K562 (cell line): Measurements from ENCODE around the gene TMEM222. TPM values are rescaled to one million over a fixed set of nuclear protein-coding genes. Genes with fewer than 3 reads are reported as not detected.

Experiments used
- BRF1 ChIP-seq: IDR thresholded peaks from 3 replicates; pipeline ENCODE4 v1.6.1; 2011; ENCODE audit warnings: borderline replicate concordance, mild to moderate bottlenecking; ENCODE audit not compliant: insufficient read length; ENCODE audit errors: extremely low read depth
- CBX5 ChIP-seq: IDR thresholded peaks from 2 replicates; pipeline ENCODE4 v1.6.1; 2014; ENCODE audit warnings: low read depth, borderline replicate concordance
- CREB1 ChIP-seq, 2 experiments: sonication (generic) in 1 of 2; formaldehyde crosslinking in 1 of 2; IDR thresholded peaks; 2 replicates each; pipeline versions ENCODE4 v1.6.1 to v1.8.0; 2012 to 2022; ENCODE audit warnings: inconsistent platforms in 1 of 2, mild to moderate bottlenecking in 1 of 2, missing genetic modification reagents in 1 of 2, moderate library complexity in 1 of 2
- EGR1 ChIP-seq: fragments of 450-650 bp; conservative IDR thresholded peaks from 2 replicates; pipeline ENCODE4 v1.6.1; 2017; ENCODE audit warnings: mild to moderate bottlenecking
- GTF2E2 ChIP-seq: fragments of 200-800 bp; sonication (Bioruptor generic); IDR thresholded peaks from 2 replicates; pipeline ENCODE4 v1.6.1; 2016; ENCODE audit warnings: missing genetic modification characterization, missing compliant biosample characterization
- KAT7 ChIP-seq: sonication (generic); formaldehyde crosslinking; IDR thresholded peaks from 2 replicates; pipeline ENCODE4 v1.8.0; 2022; ENCODE audit warnings: missing genetic modification reagents, mild to moderate bottlenecking, borderline replicate concordance
- PATZ1 ChIP-seq: fragments of 250-450 bp; sonication (Bioruptor Pico); IDR thresholded peaks from 2 replicates; pipeline ENCODE4 v1.5.0; 2020; ENCODE audit warnings: mild to moderate bottlenecking, borderline replicate concordance
- PRDM10 ChIP-seq: fragments of 450-650 bp; IDR thresholded peaks from 2 replicates; pipeline ENCODE4 v1.6.1; 2018; ENCODE audit not compliant: partially characterized antibody
- PTTG1 ChIP-seq: fragments of 450-650 bp; IDR thresholded peaks from 2 replicates; pipeline ENCODE4 v1.6.1; 2016; ENCODE audit warnings: low read depth, mild to moderate bottlenecking, missing genetic modification characterization, missing compliant biosample characterization
- STAT5B ChIP-seq: fragments of 250-450 bp; sonication (Bioruptor Pico); IDR thresholded peaks from 2 replicates; pipeline ENCODE4 v1.8.0; 2021; ENCODE audit warnings: mild to moderate bottlenecking, inconsistent platforms
- TARDBP ChIP-seq: fragments of 450-650 bp; IDR thresholded peaks from 2 replicates; pipeline ENCODE4 v1.6.1; 2016
- TCF15 ChIP-seq: fragments of 250-450 bp; sonication (Bioruptor Pico); IDR thresholded peaks from 2 replicates; pipeline ENCODE4 v1.8.0; 2022; ENCODE audit warnings: moderate library complexity, mild to moderate bottlenecking, inconsistent platforms
- ZBTB2 ChIP-seq: fragments of 450-650 bp; IDR thresholded peaks from 2 replicates; pipeline ENCODE4 v1.6.1; 2016; ENCODE audit warnings: antibody characterized with exemption
- ZBTB8A ChIP-seq: fragments of 450-650 bp; IDR thresholded peaks from 2 replicates; pipeline ENCODE4 v1.6.1; 2018; ENCODE audit warnings: mild to moderate bottlenecking, moderate library complexity; ENCODE audit not compliant: partially characterized antibody
- ZNF175 ChIP-seq: fragments of 200-800 bp; sonication (Bioruptor generic); IDR thresholded peaks from 2 replicates; pipeline ENCODE4 v1.6.1; 2016; ENCODE audit warnings: low read depth, mild to moderate bottlenecking, missing genetic modification characterization, missing compliant biosample characterization
- ZNF436 ChIP-seq: fragments of 250-450, 450-650 bp; sonication (Bioruptor Pico); formaldehyde crosslinking; IDR thresholded peaks from 2 replicates; pipeline ENCODE4 v1.7.0; 2020; ENCODE audit warnings: mild to moderate bottlenecking
- ZNF696 ChIP-seq: fragments of 250-450 bp; sonication (Bioruptor Pico); conservative IDR thresholded peaks from 2 replicates; pipeline ENCODE4 v1.4.0; 2020; ENCODE audit warnings: mild to moderate bottlenecking, moderate library complexity
- ZNF740 ChIP-seq, 3 experiments: fragments of 200-800 bp in 1 of 3; sonication (Bioruptor generic) in 1 of 3; sonication (generic) in 1 of 3; formaldehyde crosslinking in 1 of 3; IDR thresholded peaks; 2 replicates each; pipeline versions ENCODE4 v1.6.1 to v1.8.0; 2016 to 2022; ENCODE audit warnings: mild to moderate bottlenecking in 2 of 3, missing compliant biosample characterization in 2 of 3, missing genetic modification characterization in 2 of 3, missing genetic modification reagents in 1 of 3
- polyA plus RNA-seq, 8 experiments: library from polyadenylated mRNA; depleted of rRNA in 4 of 8; stranded (reverse) in 5 of 8; unstranded in 3 of 8; fragments of >200 nt; fragmentation: Nextera tagmentation in 2 of 8; fragmentation: Illumina TruSeq in 1 of 8; extraction: Ambion mirVana in 2 of 8; extraction: Trizol in 1 of 8; gene quantifications; 2 replicates each; pipeline versions ENCODE4 v1.2.1 to v1.2.3, GENCODE V29; 2011 to 2014; ENCODE audit warnings: inconsistent platforms in 1 of 8, missing spikeins in 1 of 8
- total RNA-seq, 7 experiments: library from RNA; depleted of rRNA in 6 of 7; stranded (reverse); fragments of >200 nt in 6 of 7; fragmentation: Illumina TruSeq in 2 of 7; extraction: Trizol in 2 of 7; gene quantifications; 2 replicates each; pipeline versions ENCODE4 v1.2.1 to v1.2.3, GENCODE V29; 2011 to 2021; ENCODE audit warnings: low replicate concordance in 1 of 7

The TMEM222 gene
- total and polyA plus RNA-seq, 9 of the 15 experiments (the other 6 are each of a cell fraction or from before 2014, with no cell fraction given), result 6.9 to 48.0 (median 32.8) TPM

GRCh38 chr1:27365372-27366112, 43.6 kb downstream of the TMEM222 start (continued):
- TF ChIP-seq ZBTB2 (0 out of 2 replicates have a peak, but pooled peaks have one; percentile 10), BRF1 (no peak), ZNF696 (CRISPR knock-in tag) (no peak), STAT5B (CRISPR knock-in tag) (no peak), ZNF740 (CRISPR knock-in tag; IDR thresholded peaks at IDR 0.05) (no peak), ZNF740 (tag; IDR thresholded peaks at IDR 0.05) (no peak), PATZ1 (CRISPR knock-in tag) (no peak), ZNF436 (no peak), KAT7 (CRISPR knock-in tag) (no peak), CREB1 (IDR thresholded peaks at IDR 0.05) (0 out of 2 replicates have a peak, but pooled peaks have one; percentile 18), CREB1 (CRISPR knock-in tag; IDR thresholded peaks at IDR 0.05) (0 out of 2 replicates have a peak, but pooled peaks have one; percentile 3), EGR1 (no peak; the same call in 1 of the 2 replicates), PTTG1 (tag) (no peak), CBX5 (no peak), PRDM10 (peak; percentile 90), TARDBP (no peak), ZBTB8A (no peak), TCF15 (no peak), GTF2E2 (no peak), ZNF175 (CRISPR knock-in tag) (no peak)
